ENCODE data around the gene TP53BP1. TPM values are rescaled to one million over a fixed set of nuclear protein-coding genes. Genes with fewer than 3 reads are reported as not detected.
A peak's percentile ranks its signal among the peaks of the same experiment; 100 is the strongest.

The TP53BP1 gene
- total and polyA plus RNA-seq, 2 of the 13 experiments (the other 11 are each of a cell fraction or from before 2014, with no cell fraction given), result 17.1 to 17.4 TPM

GRCh38 chr15:43439268-43439667, 53.7 kb downstream of the TP53BP1 start (continued):
- no peak for TF ChIP-seq ZBTB46 (CRISPR knock-in tag; IDR thresholded peaks at IDR 0.05; ENCODE audit: borderline replicate concordance)
- TF ChIP-seq RARA (CRISPR knock-in tag; IDR thresholded peaks at IDR 0.05), result peak; percentile 89

- Histone ChIP-seq H3K27ac (ENCODE audit: extremely low read length, insufficient read depth, low read length) (no peak overlapping the region), H4K20me1 (ENCODE audit: insufficient read depth, low read length) (no peaks in the 10 kb centered on the region), H3K4me2 (ENCODE audit: low read depth, low read length) (no peak overlapping the region), H3K9ac (ENCODE audit: insufficient read depth, low read depth, low read length) (no peak overlapping the region), H3K27me3 (ENCODE audit: control insufficient read depth in 1 of 2, insufficient read depth in 2 of 2, low read length in 2 of 2) (no peaks in the 10 kb centered on the region), H2AFZ (ENCODE audit: low read length) (no peak overlapping the region), H3K36me3 (replicated peaks in 1 of 2; ENCODE audit: control insufficient read depth in 1 of 2, insufficient read depth in 2 of 2, low read length in 2 of 2) (peaks cover 5 to 23% of the 10 kb centered on the region in 2 experiments), H3K9me3 (ENCODE audit: low read length) (no peaks in the 10 kb centered on the region), H3K4me1 (ENCODE audit: insufficient read depth, low read length) (peaks cover 16% of the 10 kb centered on the region), H3K4me3 (replicated peaks in 1 of 3; ENCODE audit: insufficient read depth in 1 of 3, low read depth in 2 of 3, low read length in 3 of 3) (no peak overlapping the region), H3K79me2 (ENCODE audit: insufficient read depth, low read length) (no peaks in the 10 kb centered on the region)
- POLR2A ChIA-PET, result no interaction called here
- in situ Hi-C loops (cut with HindIII; ENCODE audit: extremely low pct_ligation_motif_present, low pct_unique_long_range_greater_than_20kb) (loop anchor here (25.0 kb wide), 1 partner anchor 326 kb away; no protein-coding TSS in a partner anchor), intact Hi-C loops (cut with micrococcal nuclease; ENCODE audit: unreplicated experiment) (no loop called here)
- ATAC-seq (no peak), DNase-seq (ENCODE audit: low spot score) (no peak), FAIRE-seq (no peak)
- CTCF ChIA-PET (ENCODE audit: low intra/inter-chr PET ratio, low total read pairs), result no interaction called here
- no TSS peak for BruUV-seq (replicated peaks)
- 96% methylated on average over 7 of the region's 7 CpGs for WGBS (ENCODE audit: low lambda C conversion rate)
- TF ChIP-seq ZBTB44 (CRISPR knock-in tag; IDR thresholded peaks at IDR 0.05), result no peak
- TF ChIP-seq PRDM4 (CRISPR knock-in tag; IDR thresholded peaks at IDR 0.05; ENCODE audit: borderline replicate concordance), result no peak
- no peak for TF ChIP-seq SATB2 (CRISPR knock-in tag; IDR thresholded peaks at IDR 0.05)
- no peak for TF ChIP-seq GMEB2 (CRISPR knock-in tag; IDR thresholded peaks at IDR 0.05; ENCODE audit: low read depth)
- TF ChIP-seq SRSF1 (optimal IDR thresholded peaks at IDR 0.05; ENCODE audit: low read depth, low read length), result no peak
- no peak for TF ChIP-seq YY1 (IDR thresholded peaks at IDR 0.05; ENCODE audit: insufficient read depth, insufficient replicate concordance, low read depth, low read length)
- TF ChIP-seq, protein P1, sequence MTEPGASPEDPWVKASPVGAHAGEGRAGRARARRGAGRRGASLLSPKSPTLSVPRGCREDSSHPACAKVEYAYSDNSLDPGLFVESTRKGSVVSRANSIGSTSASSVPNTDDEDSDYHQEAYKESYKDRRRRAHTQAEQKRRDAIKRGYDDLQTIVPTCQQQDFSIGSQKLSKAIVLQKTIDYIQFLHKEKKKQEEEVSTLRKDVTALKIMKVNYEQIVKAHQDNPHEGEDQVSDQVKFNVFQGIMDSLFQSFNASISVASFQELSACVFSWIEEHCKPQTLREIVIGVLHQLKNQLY (CRISPR knock-in tag; IDR thresholded peaks at IDR 0.05), result no peak
- no peak for TF ChIP-seq AGO1 (IDR thresholded peaks at IDR 0.05; ENCODE audit: low read depth, low read length, poor library complexity, severe bottlenecking)
- TF ChIP-seq, protein P2, sequence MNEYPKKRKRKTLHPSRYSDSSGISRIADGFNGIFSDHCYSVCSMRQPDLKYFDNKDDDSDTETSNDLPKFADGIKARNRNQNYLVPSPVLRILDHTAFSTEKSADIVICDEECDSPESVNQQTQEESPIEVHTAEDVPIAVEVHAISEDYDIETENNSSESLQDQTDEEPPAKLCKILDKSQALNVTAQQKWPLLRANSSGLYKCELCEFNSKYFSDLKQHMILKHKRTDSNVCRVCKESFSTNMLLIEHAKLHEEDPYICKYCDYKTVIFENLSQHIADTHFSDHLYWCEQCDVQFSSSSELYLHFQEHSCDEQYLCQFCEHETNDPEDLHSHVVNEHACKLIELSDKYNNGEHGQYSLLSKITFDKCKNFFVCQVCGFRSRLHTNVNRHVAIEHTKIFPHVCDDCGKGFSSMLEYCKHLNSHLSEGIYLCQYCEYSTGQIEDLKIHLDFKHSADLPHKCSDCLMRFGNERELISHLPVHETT (CRISPR knock-in tag; conservative IDR thresholded peaks at IDR 0.05), result no peak
- TF ChIP-seq HNRNPUL1 (IDR thresholded peaks at IDR 0.05; ENCODE audit: low read depth, low read length), result no peak
- no peak for TF ChIP-seq ATF7-NPFF (CRISPR knock-in tag; IDR thresholded peaks at IDR 0.05; ENCODE audit: low read depth)
Observed at GRCh38 chr15:43436395-43436794, 56.6 kb downstream of the TP53BP1 start.

All from HepG2 (cell line).